ENCODE results near the gene LPAR2.

LPAR2 gene

DNA sequence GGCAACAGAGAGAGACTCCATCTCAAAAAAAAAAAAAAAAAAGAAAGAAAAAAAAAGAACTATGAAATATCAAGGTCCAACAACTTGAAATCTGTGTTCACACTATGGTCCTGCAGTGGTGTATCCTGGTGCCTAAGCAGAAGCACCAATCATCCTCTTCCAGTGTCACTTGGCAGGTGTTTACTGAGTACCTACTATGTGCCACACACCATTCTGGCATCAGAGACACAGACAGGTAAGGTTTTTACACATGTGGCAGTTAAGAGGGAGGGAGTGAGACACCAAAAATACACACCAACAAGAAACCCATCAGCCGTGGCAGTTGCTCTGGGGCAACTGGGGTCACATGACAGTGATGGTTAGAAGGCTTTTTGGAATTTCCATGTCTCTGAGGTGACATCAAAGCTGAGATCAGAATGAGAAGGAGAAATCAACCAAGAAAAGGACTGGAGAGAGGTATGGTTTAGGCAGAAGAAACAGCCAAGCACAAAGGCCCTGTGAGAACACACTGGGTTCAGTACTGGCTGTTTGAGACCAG lies 27.2 kb downstream of the LPAR2 start:
- no peak for DNase-seq (ENCODE audit: low spot score)
- TF ChIP-seq, protein P1, sequence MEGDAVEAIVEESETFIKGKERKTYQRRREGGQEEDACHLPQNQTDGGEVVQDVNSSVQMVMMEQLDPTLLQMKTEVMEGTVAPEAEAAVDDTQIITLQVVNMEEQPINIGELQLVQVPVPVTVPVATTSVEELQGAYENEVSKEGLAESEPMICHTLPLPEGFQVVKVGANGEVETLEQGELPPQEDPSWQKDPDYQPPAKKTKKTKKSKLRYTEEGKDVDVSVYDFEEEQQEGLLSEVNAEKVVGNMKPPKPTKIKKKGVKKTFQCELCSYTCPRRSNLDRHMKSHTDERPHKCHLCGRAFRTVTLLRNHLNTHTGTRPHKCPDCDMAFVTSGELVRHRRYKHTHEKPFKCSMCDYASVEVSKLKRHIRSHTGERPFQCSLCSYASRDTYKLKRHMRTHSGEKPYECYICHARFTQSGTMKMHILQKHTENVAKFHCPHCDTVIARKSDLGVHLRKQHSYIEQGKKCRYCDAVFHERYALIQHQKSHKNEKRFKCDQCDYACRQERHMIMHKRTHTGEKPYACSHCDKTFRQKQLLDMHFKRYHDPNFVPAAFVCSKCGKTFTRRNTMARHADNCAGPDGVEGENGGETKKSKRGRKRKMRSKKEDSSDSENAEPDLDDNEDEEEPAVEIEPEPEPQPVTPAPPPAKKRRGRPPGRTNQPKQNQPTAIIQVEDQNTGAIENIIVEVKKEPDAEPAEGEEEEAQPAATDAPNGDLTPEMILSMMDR (IDR thresholded peaks at IDR 0.05; ENCODE audit: extremely low read depth, missing control alignments): no peak

DNA sequence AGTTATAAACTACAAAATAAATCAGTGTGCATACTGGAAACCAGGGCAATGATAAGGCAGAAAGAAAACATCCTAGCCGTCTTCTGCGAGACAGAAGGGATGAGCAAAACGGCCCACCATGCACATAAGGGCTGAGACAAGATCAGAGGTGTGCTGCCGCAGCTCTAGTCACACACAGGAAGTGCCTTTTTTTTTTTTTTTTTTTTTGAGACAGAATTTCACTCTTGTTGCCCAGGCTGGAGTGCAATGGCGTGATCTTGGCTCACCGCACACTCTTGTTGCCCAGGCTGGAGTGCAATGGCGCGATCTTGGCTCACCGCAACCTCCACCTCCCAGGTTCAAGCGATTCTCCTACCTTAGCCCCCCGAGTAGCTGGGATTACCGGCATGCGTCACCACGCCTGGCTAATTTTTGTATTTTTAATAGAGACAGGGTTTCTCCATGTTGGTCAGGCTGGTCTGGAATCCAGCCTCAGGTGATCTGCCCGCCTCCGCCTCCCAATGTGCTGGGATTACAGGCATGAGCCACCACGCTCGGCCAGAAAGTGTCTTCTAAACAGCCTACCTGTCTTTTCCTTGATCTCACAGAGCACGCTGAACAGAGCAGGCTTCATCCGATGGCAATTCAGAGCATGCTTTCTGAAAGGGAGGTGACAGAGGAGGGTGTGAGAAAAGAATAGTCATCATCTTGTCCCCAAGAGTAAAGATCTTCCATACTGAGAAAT lies 29.1 kb downstream of the LPAR2 start:
- DNase-seq (ENCODE audit: low spot score): peak; percentile 44

DNA sequence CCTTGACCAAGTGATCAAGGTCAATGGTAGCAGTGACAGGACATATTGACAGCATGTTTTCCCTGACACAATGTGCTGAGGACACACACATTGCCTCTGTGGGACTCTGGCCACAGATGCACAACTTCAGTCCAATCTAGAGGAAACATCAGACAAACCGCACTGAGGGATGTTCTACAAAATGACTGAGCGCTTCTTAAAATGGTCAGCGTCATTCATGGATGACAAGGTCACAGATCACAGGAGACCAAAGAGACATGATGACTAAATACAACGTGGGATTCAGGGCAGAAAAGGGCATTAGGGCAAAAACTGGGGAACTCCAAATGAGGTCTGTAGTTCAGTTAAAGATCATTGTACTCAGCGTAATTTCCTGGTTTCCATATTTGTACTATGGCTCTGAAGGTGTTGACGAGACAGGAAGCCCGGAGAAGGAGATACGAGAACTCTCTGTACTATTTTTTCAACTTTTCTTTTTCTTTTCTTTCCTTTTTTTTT lies 30.2 kb downstream of the LPAR2 start:
- peak; percentile 69 for DNase-seq (ENCODE audit: low spot score)
- TF ChIP-seq, protein P1 (IDR thresholded peaks at IDR 0.05; ENCODE audit: extremely low read depth, missing control alignments): no peak

DNA sequence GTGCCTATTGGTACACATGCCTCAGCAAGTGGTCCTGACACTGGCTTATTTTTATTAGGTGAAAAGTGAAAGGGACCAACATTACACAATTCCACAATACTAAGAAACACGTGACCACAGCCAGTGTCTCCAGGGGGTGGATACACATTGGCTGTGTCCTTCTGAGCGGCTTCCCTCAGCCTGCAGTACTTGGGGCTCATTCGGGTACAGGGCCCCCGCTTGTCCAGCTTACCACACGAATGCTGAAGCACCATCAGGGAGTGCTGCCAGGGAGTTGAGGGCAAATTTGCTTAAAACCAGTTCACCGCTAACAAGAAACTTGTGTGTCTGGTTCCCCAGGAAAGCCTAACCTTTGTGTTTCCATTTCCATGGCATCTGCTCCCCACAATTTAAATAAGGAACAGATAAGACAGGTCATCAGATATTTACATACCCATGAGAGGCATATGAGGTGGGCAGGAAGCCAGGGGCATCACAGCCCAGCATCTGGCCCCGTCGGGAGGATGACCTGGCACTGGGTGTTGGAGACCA lies 32.8 kb downstream of the LPAR2 start:
- TF ChIP-seq, protein P1 (IDR thresholded peaks at IDR 0.05; ENCODE audit: extremely low read depth, missing control alignments): no peak
- no peak for DNase-seq (ENCODE audit: low spot score)

DNA sequence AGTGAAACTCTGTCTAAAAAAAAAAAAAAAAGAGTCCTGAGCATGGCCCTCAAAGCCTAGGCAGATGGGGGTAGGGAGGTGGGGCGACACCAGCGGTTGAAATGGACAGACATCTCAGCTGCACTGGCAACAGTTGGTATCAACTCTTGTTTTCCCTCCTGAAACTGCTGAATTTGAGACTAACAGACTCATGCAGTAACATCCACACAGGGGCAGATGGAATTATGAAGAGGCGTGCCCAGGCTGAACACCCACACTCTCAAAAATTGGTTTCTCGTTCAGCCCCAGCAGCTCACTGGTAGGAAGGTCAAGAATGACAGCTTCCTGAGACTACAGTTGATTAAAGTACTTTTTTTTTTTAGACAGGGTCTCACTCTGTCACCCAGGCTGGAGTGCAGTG lies 33.6 kb downstream of the LPAR2 start:
- no peak for DNase-seq (ENCODE audit: low spot score)
- TF ChIP-seq, protein P1 (IDR thresholded peaks at IDR 0.05; ENCODE audit: extremely low read depth, missing control alignments): no peak

DNA sequence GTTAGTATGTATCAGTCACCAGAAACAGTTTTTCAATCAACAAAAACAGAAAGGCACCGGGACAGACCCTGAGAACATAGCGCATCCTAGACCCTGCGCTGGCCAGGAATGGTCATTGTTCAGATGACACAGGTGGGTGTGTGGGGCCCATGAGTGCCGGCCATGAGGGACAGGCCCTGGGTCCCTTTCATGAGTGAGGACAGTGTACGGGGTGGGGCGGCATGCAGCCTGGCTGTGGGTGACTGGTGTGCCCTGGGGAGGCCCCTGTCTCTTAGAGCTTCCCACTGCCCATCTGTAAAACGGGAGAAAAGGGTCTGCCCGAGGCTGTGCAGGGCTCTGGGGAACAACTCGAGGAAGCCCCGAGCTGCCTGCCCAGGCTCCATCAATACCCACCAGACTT lies 35.3 kb downstream of the LPAR2 start:
- DNase-seq (ENCODE audit: low spot score): no peak

DNA sequence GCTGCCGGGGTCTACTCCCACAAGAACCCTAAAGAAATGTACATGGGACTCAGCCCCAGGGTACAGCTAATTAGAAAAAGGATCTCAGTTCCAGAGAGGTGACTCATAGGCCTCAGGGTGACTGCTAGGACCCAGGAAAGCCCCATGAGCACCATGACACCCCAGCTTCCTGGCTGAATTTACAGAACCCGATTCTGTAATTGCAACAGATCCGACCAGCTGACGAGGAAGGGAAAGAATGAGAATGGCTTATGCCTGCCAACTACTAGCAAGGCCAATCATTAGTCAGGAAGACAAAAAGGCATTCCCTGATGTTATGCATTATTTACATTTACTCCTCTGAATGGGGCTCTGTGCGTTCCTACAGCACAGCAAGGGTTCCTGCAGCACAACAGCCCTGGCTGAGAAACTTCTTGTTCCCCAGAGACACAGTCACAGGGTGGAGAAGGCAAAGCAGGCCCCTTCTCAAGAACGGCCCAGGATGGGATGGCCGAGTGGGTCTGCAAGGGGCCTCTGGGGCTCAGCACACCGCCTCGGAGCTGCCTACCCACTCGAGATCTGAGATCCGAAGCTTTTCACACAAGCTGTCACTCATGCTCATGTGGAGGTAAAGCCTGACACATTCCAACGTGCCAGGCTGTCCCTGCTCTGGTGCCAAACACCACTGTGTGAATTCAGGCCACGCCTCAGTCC lies 36.7 kb downstream of the LPAR2 start:
- TF ChIP-seq, protein P1 (IDR thresholded peaks at IDR 0.05; ENCODE audit: extremely low read depth, missing control alignments): no peak
- DNase-seq (ENCODE audit: low spot score): peak; percentile 79

More for the DNA sequence above, 35.3 kb downstream of the LPAR2 start:
- TF ChIP-seq, protein P1 (IDR thresholded peaks at IDR 0.05; ENCODE audit: extremely low read depth, missing control alignments): no peak
